Hindlimb muscle (tissue), 1 donor: ENCODE data around the gene EVA1A. TPM values are rescaled to one million over a fixed set of nuclear protein-coding genes. Genes with fewer than 3 reads are reported as not detected.
"Not testable (repeated sequence)": the region's sequence is repeated elsewhere in the genome, so short reads cannot be mapped to it uniquely, and the experiment has no call there.

Experiments
- DNase-seq: peaks from one replicate; pipeline ENCODE4 v3.0.0-alpha.2; 2013
- polyA plus RNA-seq: library from polyadenylated mRNA; unstranded; fragments of 120-200 nt; gene quantifications from one replicate; pipeline ENCODE4 v1.2.1, GENCODE V29; 2013; ENCODE audit not compliant: insufficient read length

EVA1A gene
- polyA plus RNA-seq, 1 donor, result 6.7 TPM

DNA sequence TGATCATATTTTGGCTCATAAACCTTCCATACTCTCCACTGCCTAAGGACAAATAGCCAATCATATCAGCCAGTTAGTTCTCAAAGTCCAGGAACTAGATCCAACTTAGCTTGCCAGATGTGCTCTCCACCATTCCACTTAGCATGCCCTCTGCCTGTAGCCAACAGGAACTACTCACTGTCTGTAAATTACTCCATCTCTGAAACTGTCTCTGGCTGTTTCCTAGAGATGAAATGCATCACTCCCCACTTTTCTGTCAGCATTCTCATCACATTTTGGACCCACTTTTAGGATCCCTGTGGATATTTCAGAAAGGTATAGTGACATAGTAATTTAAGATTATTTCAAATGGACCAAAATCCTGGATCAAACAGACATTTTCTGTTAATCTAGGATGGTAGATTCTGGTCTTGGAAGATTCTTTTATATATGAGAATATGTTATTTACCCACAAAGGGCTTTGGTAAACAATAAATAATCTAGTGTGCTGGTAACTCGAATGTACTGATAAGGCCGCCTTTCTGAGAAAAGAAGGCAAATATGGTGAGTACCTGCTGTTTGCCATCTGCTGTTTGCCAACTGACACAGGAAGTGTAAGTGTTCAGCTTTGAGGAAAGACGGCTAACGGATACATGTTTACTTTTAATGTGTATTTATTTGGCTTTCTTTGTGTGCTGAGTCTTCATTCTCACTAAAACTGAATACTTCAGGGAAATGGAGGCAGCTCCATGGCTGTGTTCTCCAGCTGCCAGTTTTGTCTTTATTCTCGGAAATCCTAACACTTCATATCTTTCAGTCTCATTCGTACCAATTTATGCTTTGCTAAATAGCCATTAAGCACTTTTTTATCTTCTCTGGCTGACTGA lies 79.5 kb downstream of the EVA1A start:
- no peak for DNase-seq

GRCh38 chr2:75477696-75478095 lies 83.0 kb downstream of the EVA1A start:
- not testable (repeated sequence) for DNase-seq

DNA sequence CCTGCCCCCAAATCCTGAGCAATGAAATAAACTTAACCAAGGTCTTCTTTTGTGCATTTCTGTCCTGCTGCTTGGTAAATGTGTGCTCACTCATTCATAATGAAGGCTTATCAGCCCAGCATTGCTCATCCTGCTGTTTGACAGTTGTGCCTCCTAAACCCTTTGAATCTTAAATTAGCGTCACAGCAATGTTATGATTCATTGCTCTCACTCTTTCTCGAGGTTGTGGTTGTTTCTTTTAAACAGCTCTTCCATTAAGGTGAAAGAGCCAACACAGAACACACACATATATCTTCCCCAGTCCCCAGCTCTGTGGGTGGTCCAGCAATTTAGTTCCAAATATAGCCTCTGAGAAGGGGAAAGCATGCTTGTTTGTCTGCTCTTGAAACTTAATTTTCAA lies 84.0 kb downstream of the EVA1A start:
- no peak for DNase-seq

DNA sequence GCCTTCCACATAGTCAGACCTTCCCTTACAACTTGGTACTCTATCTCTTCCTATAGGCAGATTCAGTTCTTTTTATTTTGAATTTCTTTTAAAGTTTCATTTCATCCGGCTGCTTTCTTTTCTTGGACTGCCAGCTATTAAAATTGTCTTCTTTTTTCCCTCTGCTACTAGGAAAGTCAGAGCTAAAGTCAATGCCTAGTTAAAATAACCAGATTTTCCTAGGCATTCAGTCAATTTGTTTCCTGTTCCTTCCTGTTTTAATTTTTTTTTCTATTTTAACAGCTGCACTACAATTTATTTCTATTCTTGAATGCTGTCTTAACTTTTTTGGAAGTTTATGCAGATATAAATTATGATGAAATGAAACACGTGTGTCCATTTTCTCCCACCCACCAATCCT lies 84.8 kb downstream of the EVA1A start:
- no peak for DNase-seq

DNA sequence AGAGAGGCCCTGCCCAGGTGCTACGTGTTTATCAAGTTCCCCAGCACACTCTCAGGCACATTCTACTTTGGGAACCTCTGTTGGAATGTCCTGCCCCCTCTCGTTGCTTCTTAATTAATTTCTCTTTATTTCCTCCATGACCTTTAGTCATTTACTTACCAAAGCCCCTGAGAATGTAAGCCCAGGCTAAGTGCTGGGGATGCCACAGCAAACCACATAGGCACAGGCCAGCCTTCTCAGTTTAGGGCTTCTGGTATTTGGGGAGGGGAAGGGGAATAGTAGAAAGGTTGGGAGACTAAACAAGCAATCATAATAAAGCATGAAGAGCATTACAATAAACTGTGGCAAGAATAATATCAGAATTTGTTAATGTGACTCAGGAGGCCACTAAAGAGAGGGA lies 85.7 kb downstream of the EVA1A start:
- no peak for DNase-seq

GRCh38 chr2:75474115-75474514 lies 86.6 kb downstream of the EVA1A start:
- no peak for DNase-seq

DNA sequence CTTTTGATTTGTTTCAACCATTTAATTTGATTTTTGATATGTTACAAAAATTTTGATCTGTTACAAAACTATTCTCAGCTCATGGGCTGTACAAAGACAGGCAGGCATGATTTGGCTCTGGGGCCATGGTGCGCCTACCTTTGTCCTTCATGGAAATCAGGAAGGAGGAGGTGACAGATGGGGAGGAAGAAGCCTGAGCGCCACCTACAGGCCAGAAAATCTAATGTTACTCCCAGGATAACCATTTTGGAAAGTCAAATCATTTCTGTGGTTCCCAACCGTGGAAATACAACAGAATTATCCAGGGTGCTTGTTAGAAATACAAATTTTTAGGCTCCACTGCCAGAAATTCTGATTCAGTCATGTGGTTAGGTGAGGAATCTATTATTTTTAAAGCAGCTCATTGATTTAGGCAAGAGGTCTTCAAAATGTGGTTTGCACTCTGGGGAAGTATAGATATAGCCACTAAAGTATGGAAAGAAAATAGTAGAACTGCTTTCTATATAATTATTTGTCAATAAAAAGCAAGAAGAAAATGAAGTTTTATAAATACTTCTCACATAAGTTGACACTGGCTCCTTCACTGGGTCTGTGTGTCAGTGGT lies 93.9 kb downstream of the EVA1A start:
- DNase-seq, result no peak

GRCh38 chr2:75465317-75465984 lies 95.3 kb downstream of the EVA1A start:
- DNase-seq, result no peak

GRCh38 chr2:75464348-75464946 lies 96.3 kb downstream of the EVA1A start:
- DNase-seq, result no peak

- DNase-seq, result no peak
Measured at GRCh38 chr2:75462721-75463120, 98.0 kb downstream of the EVA1A start.

GRCh38 chr2:75462206-75462605 lies 98.5 kb downstream of the EVA1A start:
- DNase-seq, result no peak

GRCh38 chr2:75460630-75461029 lies 100.1 kb downstream of the EVA1A start:
- DNase-seq, result no peak

DNA sequence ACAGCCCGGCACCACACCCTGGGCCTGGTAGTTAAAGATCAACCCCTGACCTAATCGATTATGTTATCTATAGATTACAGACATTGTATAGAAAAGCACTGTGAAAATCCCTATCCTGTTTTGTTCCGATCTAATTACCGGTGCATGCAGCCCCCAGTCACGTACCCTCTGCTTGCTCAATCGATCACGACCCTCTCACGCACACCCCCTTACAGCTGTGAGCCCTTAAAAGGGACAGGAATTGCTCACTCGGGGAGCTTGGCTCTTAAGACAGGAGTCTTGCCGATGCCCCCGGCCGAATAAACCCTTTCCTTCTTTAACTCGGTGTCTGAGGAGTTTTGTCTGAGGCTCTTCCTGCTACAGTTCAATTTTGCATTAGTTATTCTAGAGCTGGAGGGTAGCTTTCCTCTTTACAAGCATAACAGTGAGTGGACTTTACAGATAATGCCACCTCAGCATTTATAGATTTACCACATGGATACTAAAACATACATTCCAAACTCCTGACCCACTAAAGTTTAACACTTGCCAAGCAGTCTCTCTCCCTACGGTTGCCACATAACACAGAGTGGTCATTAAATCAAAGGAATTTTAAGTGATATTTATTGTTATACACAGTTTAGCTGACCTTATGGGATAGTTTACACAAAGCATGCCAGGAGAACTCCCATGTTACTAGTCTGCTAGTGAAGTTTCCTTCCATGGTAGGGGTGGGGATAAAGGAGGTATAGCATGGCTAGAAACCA lies 101.0 kb downstream of the EVA1A start:
- DNase-seq, result no peak

- no peak for DNase-seq
Measured at GRCh38 chr2:75458201-75458600, 102.5 kb downstream of the EVA1A start.

GRCh38 chr2:75456825-75457224 lies 103.9 kb downstream of the EVA1A start:
- no peak for DNase-seq

GRCh38 chr2:75456111-75456510 lies 104.6 kb downstream of the EVA1A start:
- DNase-seq, result no peak

- no peak for DNase-seq
Measured at GRCh38 chr2:75454241-75454620, 106.5 kb downstream of the EVA1A start.

DNA sequence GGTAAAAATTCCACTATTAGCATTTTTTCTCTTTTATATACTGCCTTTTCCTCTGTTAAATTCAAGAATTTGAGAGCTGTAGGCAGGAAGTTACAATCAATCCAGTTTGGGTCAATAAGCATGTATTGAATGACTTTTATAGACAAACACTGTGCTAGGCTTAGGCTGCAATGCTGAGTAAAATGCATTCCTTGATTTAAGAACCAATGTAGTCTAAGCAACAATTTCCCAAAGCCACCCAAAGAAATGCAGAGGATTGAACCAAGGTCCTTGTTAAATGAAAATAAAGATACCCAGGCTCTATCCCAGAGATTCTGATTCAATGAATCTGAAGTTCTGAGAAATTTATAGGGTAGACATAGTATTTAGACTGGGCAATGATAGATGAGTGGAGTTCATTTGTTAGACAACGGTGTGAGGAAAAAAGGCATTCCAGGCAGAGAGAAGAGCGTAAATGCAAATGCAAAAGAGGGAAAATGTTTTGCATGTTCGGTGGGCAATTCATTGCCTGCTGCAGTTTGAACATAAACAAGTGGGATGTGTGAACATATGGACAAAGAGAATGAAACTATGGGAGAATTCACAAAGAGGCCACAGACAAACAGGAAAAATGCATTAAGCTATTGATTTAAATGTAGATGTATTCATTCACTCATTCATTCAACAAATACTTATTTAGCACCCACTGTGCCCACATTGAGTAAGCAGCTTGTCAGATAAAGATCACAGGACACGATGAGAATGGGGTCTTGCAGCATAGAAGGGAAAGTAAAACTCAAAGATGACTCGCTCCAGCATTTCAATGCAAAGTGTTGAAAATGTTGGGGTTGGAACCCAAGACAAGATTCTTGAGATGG lies 107.1 kb downstream of the EVA1A start:
- DNase-seq, result no peak

DNA sequence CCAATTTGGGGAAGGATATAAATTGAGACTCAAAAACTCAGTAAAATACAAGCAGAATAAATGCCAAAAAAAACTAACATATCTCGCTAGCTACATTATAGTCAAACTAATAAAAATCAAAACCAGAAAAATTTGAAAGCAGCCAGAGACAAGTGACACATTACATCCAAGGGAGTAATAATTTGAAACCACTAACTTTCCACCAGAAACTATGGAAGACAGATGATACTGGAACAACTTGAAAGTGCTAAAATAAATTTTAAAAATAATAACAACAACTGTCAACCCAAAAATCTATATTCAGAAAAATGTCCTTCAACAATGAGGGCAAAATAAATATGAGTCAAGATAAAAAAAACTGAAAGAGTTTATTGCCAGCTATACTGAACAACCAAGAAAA lies 110.7 kb downstream of the EVA1A start:
- no peak for DNase-seq

GRCh38 chr2:75447176-75447575 lies 113.6 kb downstream of the EVA1A start:
- DNase-seq, result no peak
